GM21576 (cell line): ENCODE results near the gene LAPTM5.

Source experiments
- ATAC-seq: cut with Tn5 transposase; IDR thresholded peaks from one replicate; pipeline ENCODE4 v1.9.1; 2021; ENCODE audit warnings: mild to moderate bottlenecking, moderate library complexity; ENCODE audit not compliant: unreplicated experiment

The LAPTM5 gene

DNA sequence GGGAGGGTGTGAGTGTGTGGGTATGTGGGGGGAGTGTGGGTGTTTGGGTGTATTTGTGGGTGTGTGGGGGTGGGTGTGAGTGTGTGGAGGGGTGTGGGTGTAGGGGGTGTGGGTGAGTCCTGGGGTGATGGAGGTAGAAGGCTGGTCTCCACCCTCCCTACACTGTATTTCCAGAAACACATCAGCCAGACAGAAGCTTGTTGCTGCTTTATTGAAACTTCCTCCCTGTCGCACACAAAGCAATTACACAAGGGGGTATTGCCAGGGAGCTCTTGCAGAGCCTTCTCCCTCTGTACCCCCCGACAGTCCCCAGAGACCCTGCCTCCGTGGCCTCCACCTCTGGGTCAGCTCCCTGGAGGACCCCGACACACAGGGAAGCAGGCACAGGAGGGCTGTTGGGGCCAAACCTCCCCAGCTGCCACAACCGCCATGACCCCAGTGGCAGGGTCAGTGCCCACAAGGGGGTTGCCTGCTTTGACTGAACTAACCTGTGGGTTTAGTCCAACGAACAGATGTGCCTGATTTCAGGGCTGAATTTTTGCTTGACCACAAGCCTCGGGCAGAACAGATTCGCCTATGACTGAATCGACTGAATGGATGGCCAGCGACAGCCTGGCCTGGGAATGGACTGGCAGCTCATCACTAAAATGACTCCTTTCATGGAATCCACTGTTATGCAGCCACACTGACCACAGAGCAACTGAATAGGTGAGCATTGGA lies 25.1 kb downstream of the LAPTM5 start:
- no peak for ATAC-seq

DNA sequence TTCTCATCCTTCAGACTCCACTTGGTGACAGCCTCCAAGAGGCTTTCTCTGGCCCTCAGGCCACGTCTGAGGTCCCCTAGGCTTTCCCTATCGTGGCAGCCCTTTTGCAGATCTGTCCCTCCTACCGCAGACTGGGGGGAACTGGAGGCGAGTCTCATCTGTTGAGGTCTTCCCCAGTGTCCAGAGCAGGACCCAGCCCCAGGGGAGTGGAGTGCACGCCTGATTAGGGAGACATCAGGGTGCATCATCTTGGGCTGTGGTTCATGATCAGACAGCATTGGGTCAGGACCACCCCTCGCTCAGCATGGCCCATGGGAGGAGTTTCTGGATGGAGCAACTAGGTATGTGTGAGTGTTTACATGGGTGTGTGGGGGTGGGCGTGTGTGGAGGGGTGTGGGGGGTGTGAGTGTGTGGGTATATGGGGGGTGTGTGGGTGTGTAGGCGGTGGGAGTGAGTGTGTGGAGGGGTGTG lies 25.7 kb downstream of the LAPTM5 start:
- ATAC-seq, result no peak

DNA sequence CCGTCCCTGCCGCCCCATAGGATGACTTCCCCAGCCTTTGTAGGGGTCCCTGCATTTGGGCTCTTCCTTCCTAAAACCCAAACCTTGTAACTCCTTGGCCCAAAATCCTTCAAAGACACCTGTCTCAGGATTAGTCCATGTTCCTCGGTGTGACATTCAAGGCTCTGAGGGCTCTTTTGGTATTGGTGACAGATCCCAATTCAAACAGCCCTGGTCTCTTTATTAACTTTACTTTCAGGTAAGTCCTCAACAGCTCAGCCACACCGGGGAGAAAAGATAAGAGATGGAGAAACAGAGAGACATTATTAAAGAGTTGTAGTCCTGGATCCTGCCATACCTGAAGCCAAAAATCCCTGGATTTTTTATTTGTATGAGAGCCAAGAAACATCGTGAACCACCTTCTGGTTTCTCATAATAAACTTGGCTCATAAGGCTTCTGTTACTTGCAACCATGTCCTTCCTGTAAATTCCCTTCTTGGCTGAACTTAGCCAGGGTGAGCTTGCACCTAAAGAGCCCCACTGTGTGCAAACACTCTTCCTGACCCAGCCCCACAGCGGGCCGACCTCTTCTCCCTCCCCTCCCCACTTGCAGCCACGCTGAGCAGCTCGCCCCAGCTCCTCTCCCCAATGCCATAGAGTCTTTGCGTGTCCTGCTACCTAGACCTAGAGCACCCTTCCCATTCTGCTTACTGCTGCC lies 26.3 kb downstream of the LAPTM5 start:
- no peak for ATAC-seq

DNA sequence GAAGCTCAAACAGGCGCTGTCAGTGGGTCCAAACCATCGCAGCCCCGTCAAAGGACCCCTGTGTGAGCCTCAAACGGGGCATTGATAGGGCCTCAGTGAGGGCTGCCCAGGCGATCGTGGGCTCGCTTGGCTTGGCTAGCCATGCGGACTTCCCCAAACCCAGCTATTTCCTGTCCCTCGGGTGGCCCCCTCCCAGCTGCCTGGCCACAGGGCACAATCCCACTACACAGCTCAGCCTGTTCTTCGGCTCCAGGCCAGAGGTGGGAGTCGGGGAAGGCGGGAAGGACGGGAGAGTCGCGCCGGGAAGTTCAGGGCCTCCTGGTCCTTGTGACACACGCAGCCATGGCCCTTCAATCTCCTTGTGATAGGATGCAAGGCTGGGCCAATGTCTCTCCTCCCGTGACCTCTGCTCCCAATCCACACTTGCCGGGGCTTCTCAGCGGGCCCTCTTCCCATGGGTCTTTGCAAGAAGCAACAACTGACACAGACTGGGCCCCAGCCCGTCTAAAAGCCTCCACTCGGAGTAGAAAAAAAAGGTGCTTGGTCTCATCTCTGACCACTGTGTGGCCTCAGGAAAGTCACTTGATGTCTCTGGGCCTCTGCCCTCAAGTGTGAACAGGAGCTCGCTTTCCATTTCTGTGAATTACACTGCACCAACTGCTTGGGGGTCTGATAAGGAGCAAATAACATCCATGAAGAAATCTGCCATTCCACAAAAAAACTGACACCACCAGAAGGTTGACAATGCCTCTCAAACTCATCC lies 27.0 kb downstream of the LAPTM5 start:
- ATAC-seq, result no peak

DNA sequence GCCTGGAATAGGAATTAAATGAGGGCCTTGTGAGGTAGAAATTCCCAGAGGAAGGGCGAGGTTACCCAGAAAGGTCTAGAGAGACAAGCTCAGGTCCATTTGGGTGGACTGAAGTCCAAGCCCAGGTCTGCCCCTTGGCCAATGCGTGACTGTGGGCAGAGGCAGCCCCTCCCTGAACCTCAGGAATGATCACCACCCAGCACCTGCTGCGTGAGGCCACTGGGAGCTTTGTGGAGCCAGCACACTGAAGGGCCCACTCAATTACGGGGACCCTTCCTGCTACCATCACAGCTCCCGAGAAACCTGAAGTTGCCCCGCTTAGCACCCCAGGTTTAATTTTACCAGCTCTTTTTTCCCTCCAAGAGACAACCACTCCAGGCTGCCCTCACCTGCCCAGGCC lies 27.7 kb downstream of the LAPTM5 start:
- ATAC-seq, result no peak

DNA sequence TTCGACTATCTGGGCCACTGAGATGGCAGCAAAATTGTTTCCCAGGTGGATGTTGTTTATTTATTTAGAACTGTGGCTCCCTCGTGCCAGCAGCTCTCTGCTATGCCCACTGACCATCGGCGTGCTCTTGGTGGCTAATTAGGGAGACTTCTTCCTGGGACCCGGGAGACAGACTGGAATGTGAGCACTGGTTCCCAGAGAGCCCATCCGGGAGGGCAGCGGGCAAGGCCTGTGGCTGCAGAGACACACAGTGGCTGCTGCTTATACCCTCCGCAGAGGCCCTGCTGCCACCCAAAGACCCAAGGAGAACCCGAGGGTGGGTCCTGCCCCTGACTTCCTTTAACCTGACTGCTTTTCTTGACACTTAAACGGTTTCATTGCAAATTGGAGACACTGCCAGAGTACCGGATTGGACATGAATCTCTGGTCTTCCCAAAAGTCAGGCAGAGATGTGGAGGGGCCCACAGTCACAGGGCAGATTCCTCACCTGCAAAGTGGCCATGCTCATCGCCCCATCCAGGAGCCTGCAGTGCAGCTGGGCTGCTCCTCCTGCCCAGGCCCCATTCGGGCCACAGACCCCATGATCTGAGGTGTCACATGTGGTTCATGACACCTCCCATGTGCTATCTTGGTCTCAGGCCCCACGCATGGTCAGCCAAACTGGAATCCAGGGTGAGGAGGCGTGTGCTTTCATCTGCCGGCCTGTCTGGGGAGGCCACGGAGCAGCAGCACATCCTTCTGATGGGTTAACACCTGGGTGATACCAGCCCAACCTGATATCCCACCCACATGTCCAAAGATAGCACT lies 28.5 kb downstream of the LAPTM5 start:
- ATAC-seq, result no peak

DNA sequence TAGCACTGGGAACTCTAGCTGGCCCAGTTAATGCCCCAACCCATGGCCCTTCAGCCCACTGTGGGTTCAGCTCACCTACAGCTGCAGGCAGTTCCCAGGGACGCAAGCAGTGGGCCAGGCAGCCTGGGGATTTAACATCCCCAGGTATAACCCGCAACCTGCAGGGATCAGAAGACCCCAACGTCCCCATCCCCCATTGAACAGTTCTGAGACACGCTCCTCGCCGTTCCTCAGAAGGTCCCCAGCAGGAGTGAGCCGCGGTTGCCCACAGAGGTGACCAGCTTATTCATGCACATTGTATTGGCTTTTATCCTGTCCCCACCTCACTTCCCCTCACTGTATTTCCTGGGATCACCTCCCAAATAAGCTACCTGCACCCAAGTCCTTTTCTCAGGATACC lies 29.2 kb downstream of the LAPTM5 start:
- no peak for ATAC-seq

DNA sequence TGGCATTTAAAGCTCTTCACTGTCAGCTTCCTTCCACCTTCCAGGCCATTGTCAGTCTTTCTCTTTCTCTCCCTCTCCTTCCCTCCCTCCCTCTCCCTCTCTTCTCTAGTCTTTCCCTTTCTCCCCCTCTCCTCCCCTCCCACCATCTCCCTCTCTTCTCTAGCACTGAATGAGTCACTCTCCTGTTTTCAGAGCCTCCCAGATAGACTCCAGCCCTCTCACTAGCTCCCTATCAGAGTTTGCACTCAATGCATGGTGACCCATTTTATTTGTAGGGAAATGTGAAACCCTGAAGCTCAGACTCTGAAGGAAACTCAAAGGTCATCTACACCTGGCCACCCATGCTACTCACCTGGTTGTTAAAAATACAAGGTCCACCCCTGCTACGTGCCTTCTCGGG lies 29.8 kb downstream of the LAPTM5 start:
- ATAC-seq, result no peak

DNA sequence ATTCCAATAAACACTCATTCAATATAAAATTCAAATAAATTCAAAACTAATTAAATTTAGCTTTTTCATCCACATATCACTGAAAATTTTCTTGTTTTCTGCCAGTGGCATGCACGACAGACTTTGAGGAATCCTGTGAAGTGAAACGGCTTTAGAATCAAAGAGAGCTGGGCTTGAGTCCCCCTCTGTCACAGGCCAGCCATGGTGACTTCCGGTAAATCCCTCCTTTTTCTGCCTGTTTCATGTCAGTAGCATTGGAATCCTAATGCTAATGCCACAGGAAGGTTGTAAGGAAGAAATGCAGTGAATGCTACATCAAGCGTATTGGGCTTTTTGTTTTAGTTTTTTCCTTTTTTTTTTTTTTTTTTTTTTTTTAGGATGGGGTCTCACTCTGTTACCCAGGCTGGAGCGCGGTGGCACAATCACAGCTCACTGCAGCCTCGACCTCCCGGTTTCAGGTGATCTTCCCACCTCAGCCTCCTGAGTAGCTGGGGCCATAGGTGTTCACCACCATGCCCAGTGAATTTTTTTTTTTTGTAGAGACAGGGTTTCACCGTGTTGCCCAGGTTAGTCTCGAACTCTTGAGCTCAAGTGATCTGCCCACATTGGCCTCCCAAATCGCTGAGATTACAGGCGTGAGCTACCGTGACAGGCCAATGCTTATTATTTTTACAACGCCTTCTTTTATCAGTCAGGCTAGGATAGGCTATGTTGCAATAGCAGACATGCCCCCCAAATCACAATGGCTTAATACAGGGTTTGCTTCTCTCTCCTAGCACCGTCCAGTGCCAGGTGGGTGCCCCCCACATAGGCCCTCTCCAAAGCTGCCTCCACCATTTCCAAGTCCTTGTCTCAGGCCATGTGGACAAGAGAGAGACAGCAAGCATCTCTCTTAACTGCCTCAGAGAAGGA lies 30.5 kb downstream of the LAPTM5 start:
- ATAC-seq, result no peak

DNA sequence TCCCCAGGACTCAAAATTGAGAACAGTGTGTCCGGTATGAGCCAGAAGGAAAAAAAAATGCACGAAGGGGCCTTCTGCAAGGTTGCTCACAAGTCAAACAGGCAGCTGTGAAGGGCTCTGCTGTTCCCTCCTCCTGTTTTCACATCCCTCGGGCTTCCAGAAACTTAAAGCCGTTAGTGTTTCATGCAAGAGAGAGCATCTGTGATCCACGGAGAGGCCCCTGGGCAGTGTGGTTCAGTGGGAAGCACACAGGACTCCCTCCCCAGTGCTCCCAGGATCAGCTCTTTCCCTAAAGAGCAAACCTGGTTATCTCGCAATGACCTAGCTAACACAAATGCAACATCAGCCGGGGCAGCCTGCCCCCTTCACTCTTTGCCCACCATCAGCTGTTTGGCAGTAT lies 31.3 kb downstream of the LAPTM5 start:
- no peak for ATAC-seq

DNA sequence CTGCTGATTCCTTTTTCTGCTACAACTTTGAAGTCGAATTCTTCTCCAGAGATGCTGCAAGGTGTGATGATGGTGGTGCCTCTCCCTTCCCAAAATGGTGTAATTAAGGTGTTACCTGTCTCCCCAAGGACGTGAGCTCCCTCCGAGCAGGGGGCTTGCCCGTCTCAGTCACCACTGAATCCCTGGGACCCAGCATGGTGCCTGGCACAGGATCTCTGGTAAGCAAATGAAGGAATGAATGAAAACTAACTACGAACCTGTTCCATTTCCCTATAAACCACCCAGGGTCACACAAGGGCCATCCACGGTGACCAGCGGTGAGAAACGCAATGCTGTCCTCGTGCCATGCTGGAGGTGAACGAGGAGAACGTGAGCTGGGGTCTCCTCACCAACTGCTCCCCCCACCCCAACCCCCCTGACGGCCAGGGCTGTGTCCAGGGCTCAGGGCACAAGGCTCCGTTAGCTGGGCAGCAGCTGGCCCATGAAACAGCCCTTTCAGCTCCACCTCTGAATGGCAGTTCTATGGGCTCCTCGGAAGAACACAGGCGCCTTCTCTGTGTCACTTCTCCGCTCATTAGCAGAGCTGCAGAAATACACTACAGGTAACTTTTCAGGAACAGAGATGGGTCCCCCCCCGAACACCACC lies 32.0 kb downstream of the LAPTM5 start:
- ATAC-seq, result no peak

DNA sequence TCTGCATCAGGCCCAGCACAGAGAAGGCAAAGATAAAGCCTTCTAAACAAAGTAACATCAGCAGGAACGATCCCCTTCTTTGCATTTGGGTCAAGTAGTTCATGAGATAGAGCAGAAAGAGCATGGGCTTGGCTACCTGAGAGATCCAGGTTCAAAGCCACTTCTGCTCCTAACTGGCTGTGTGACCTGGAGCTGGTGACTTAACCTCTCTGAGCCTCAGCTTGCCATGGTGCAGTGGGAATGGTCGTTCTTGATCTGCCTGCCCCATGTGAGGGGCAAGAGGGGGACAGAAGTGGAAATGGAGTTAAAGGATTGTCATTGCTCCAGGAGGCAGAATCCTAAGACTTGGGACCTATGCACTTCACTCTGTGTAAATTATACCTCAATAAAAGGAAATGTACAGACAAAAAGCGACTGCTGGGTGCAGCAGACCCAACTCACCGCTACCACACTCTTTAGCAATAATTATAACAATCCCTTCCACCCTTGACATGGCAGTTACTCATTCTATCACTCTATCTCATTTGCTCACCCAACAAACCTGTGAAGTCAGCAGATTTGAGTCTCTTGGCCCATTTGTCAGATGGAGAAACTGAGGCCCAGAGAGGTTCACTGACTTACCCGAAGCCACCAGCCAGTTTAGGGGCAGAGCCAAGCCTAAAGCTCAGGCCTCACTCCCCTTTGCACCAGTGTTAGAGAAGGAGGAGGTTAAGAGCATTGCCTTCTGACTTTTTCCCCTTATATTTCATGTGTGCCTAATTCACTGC lies 32.7 kb downstream of the LAPTM5 start:
- ATAC-seq, result no peak

DNA sequence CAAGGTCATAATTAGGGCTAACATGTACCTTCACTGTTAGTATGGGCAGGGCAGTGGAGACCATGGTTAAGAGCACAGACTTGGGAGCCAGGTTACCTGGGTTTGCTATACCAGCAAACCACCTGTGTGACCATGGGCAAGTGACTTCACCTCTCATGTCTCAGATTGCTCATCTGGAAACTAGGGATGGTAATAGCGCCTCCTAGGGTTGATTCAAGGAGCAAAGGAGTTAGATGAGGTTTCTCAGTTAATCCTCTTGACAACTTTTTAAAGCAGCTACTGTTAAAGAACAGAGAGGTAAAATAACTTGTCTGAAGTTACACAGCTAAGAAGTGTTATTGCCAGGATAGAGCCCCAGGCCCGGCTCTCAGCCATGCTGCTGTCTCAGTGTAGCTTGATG lies 33.4 kb downstream of the LAPTM5 start:
- ATAC-seq, result no peak

DNA sequence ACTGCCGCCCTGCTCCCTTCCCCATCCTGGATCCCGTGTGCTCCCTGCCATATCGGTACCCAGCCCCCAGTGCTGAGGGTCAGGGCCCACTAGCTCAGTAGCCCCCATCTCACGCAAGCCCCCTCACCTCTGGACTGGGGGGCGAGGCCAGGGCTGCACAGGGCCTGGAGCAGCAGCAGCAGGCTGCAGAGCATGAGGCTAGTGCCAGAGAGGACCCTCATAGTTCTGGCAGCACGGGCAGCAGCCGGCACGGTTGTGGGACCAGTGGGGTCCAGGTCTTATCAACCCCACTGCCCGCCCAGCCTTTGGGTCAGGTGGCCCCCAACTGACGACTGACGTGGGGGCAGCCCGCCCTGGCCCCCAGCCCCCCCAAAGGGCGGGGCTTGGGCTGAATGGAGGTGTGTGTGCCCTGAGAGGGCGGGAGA lies 34.2 kb downstream of the LAPTM5 start, which contains the start of gene MATN1:
TSS of gene MATN1 (minus strand) at position 255 of the 425 bp plus-strand sequence. CDS start at position 221, 34 bp downstream.
- no peak for ATAC-seq

DNA sequence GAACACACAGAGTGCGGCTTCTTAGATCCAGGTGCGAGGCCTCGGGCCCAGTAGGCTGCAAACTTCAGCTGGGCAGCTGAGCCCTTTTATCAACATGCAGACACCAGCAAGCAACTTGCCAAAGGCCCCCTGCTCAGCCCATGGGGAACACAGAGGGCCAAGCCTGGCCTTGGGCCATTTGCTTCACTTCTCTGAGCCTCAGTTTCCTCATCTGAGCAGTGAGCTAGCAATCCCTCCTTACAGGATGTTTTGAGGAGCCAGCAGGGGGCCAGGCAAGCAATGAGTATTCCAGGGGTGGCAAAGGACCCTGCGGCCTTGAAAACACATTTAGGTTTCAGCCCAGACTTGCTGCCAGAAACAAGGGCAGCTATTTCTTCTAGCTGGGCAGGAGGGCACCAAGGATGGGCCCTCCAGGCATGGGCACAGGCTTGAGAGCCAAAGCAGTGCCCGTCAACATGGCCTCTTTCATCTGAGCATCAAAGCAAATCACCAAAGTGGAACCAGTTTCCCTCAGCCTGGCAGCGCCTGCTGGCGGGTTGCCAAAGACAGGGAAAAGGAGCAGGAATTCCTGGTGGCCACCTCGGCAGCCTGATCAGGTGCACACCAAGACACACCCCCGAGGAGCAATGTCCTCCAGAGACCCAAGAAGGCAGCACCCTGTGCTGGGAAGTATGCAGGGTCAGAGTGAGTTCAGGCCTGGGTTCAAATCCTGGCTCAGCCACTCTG lies 35.6 kb downstream of the LAPTM5 start:
- ATAC-seq, result no peak

DNA sequence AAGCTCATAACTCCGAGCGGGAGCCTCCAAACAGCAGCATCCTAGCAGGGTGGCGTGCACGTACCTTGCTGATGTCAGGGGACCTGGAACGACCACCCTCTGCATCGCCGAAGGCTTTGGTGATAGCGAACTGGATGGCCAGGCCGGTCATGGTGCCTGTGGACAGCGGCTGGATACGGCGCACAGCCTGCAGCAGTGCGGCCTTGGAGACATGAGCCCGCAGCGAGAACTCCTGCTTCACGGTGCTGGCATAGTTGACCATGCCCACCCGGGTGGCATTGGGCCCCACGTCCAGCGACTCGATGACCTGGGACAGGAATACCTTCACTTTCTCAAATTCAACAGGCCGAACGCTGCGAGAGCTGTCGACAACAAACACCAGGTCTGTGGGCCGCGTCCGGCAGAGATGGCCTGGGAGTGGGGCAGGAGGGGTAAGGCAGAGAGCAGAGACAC lies 36.2 kb downstream of the LAPTM5 start:
- ATAC-seq, result no peak

DNA sequence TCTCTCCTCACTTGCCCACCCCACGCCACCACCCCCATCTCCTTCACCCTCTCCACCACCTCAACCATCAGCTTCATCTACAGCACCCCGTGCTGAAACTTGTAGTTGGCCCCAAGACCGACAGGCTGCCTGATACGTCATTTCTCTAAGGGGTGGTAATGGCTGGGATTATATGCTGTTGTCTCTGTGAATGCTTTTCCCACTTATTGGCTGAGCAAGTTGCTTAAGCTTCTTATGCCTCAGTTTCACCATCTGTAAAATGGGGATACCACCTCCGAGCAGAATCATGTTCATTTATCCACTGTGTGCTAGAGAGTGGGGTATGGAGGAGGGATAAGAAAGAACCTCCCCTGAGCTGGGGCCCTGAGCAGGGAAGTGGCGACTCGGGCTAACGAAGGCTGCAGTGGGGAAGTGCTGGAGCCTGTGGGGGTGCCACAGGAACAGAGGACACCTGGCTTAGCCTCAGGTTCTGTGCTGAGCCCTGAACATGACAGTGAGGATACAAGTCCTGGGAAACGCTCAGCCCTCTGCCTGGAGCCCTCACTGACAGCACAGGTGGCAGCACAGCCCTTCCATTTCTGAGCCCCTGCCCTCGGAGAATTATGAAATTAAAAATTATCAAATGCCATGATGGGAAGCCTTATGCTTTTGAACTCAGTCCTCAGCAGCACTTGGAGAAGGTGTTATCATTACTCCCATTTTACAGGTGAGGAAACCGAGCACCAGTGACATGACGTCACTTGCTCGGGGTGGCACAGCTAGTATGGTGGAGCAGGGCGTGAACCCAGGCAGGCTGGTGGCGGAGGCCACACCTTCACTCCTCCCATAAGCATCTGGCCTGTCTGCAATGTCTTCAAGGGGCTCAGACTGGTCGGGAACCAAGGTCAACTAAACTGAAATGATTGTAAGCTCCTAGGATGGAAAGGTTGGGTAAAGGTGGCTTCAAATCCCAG lies 37.0 kb downstream of the LAPTM5 start:
- ATAC-seq, result no peak
